Heart left ventricle (tissue), 13 donors: ENCODE measurements around the gene PALLD.

Experiments
- CTCF ChIP-seq, 12 donors: fragments of 200-600 bp; sonication (generic) in 4 of 12; IDR thresholded peaks; one replicate each; pipeline versions ENCODE4 v1.5.0 to v1.8.0; 2018 to 2022; ENCODE audit warnings: antibody characterized with exemption in 12 of 12, mild to moderate bottlenecking in 5 of 12
- POLR2A ChIP-seq, 2 donors: fragments of 450-650 bp; IDR thresholded peaks; one replicate each; pipeline ENCODE4 v1.6.1; 2017; ENCODE audit warnings: antibody characterized with exemption in 2 of 2, mild to moderate bottlenecking in 2 of 2, moderate library complexity in 2 of 2
- donor health status: ischemic (EF 13 %, LVEDD 7.1; RV severe dilation, severe dysfunction).
- donor health status: DM: no; HTN: yes; CAD: no.
- donor health status: DM: no; HTN: no; CAD: no.
- donor health status: ischemic (EF 25% LVEDD 6.9; RV normal size, moderate dysfunction).
- donor health status: ischemic (EF 25% LVEDD 5.7; RV mildly dilated, moderate dysfunction).
- donor health status: ischemic (EF 35%, LVEDD 5.7; RV mildly dilated, moderate dysfunction).
- donor health status: nonischemic (EF 11% LVEDD 7.7; RV severe dilation, severe dysfunction).
- donor health status: DM: yes; HTN: yes; CAD: no.
- donor health status: PGD.
- donor health status: ischemic (EF 29% LVEDD 5.4; RV normal size, mild dysfunction).
- donor health status: nonischemic (EF 23%, LVEDD 6.1; RV moderate dilation, normal function).

- no peak for TF ChIP-seq CTCF (IDR thresholded peaks at IDR 0.05)
- TF ChIP-seq POLR2A (IDR thresholded peaks at IDR 0.05) = no peak
Measured at GRCh38 chr4:168694667-168695066, 197.8 kb downstream of the PALLD start.
